AG04449 (cell line): Measurements from ENCODE around the gene RFTN2.
"Not testable (repeated sequence)": the region's sequence is repeated elsewhere in the genome, so short reads cannot be mapped to it uniquely, and the experiment has no call there.

Experiments used
- CTCF ChIA-PET: fragments of 350-600 bp; formaldehyde crosslinking; extraction: SDS; loops from one replicate; lab custom pipeline; 2021; ENCODE audit warnings: antibody characterized with exemption; lab: Yijun Ruan, JAX
- POLR2A ChIA-PET: fragments of 400-600, 350-600 bp; formaldehyde crosslinking; extraction: SDS; loops from one replicate; lab custom pipeline; 2020; ENCODE audit warnings: antibody characterized with exemption, inconsistent platforms; lab: Yijun Ruan, JAX
- DNase-seq: peaks from one replicate; pipeline ENCODE4 v3.0.0-alpha.2; 2010; ENCODE audit warnings: low read depth, low spot score
- H3K4me3 ChIP-seq: 2 replicates; pipeline ENCODE4 v1.5.1; 2011; ENCODE audit warnings: low read depth, mild to moderate bottlenecking, control low read depth, low read length
- CTCF ChIP-seq: IDR thresholded peaks from one replicate; pipeline ENCODE4 v1.5.1; 2011; ENCODE audit warnings: mild to moderate bottlenecking, moderate library complexity, low read length, control low read depth, inconsistent platforms; ENCODE audit not compliant: insufficient read depth; ENCODE audit errors: missing control alignments

Gene RFTN2

DNA sequence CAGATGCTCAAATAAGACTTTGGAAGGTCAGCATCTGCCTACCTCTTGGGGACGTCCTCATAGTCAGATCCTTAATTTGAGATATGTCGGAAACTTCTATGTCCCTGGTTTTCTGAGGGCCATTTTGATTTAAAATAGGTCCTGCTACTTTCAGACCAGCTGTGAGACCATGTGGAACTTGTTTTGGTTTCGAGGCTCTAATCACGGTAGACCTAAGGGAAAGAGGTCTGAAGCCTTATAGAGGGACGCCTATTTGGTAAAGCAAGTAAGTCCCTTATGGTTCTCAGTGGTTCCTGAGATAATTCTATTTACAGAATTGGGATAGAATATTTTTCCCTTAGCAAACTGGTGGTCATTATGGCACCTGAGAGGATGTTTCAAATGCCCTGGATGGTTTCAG, 75.1 kb downstream of the RFTN2 start:
- no peak overlapping the region for H3K4me3 ChIP-seq
- CTCF ChIA-PET, result no interaction called here
- no peak for TF ChIP-seq CTCF
- DNase-seq, result no peak
- POLR2A ChIA-PET, result interaction anchor here (1.0 kb wide), 1 partner anchor 84 kb away, joined by 3 read pairs; the partner anchor contains the start of gene MOB4

GRCh38 chr2:197599285-197599965, 76.0 kb downstream of the RFTN2 start:
- no peak overlapping the region for H3K4me3 ChIP-seq
- POLR2A ChIA-PET, result interaction anchor here (1.0 kb wide), 1 partner anchor 83 kb away, joined by 3 read pairs; the partner anchor contains the start of gene MOB4
- CTCF ChIA-PET, result interaction anchor here (0.5 kb wide), 1 partner anchor 1202 kb away, joined by 3 read pairs; no protein-coding TSS in a partner anchor
- DNase-seq, result no peak
- TF ChIP-seq CTCF, result no peak

GRCh38 chr2:197598450-197598849, 76.9 kb downstream of the RFTN2 start:
- no peak overlapping the region for H3K4me3 ChIP-seq
- ChIA-PET CTCF (no interaction called here), POLR2A (no interaction called here)
- no peak for DNase-seq
- no peak for TF ChIP-seq CTCF

- CTCF ChIA-PET, result interaction anchor here (1.1 kb wide), 1 partner anchor 9 kb away, joined by 3 read pairs; no protein-coding TSS in a partner anchor
- DNase-seq, result no peak
- H3K4me3 ChIP-seq, result no peak overlapping the region
- TF ChIP-seq CTCF, result no peak
- POLR2A ChIA-PET, result no interaction called here
Observed at GRCh38 chr2:197597166-197597565, 78.2 kb downstream of the RFTN2 start.

DNA sequence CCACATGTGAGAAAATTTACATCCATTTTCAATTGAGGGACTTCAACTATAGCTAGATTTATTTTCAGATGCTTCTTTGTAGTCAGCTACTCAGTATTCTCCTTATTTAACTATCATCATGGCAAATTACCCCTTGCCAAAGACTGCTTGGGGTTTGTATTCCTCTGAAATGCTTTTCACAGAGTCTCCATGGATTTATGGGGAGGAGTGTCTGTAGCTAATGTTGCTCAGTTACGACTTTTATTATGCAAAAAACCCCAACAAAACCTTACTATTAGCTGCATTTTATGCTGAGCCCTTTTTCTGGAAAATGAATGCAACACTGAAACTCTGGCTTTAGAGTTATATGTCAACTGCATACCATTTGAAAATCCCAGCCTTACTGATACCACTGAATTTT, 78.6 kb downstream of the RFTN2 start:
- DNase-seq, result no peak
- no peak overlapping the region for H3K4me3 ChIP-seq
- ChIA-PET CTCF (interaction anchor here (1.1 kb wide), 1 partner anchor 9 kb away, joined by 3 read pairs; no protein-coding TSS in a partner anchor), POLR2A (no interaction called here)
- no peak for TF ChIP-seq CTCF

DNA sequence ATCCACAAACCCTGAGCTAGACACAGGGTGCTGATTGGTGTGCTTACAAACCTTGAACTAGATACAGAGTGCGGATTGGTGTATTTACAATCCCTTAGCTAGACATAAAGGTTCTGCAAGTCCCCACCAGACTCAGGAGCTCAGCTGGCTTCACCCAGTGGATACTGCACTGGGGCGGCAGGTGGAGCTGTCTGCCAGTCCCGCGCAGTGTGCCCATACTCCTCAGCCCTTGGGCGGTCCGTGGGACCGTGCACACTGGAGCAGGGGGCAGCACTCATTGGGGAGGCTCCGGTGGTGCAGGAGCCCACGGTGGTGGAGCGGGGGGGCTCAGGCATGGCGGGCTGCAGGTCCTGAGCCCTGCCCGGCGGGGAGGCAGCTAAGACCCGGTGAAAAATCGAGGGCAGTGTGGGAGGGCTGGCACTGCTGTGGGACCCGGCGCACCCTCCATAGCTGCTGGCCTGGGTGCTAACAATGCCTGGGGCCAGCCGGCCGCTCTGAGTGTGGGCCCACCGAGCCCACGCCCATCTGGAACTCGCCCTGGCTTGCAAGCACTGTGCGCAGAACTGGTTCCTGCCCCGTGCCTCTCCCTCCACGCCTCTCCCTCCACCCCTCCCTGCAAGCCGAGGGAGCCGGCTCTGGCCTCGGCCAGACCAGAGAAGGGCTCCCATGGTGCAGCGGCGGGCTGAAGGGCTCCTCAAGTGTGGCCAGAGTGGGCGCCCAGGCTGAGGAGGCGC, 83.9 kb downstream of the RFTN2 start:
- no peak for TF ChIP-seq CTCF
- ChIA-PET CTCF (no interaction called here), POLR2A (no interaction called here)
- DNase-seq, result no peak
- no peak overlapping the region for H3K4me3 ChIP-seq

DNA sequence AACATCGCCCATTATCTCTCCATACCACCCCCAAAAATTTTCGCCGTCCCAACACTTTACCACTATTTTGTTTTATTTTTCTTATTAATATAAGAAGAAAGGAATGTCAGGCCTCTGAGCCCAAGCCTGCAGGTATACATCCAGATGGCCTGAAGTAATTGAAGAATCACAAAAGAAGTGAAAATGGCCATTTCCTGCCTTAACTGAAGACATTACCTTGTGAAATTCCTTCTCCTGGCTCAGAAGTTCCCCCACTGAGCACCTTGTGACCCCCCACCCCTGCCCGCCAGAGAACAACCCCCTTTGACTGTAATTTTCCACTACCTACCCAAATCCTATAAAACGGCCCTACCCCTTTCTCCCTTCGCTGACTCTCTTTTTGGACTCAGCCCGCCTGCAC, 88.1 kb downstream of the RFTN2 start:
- CTCF ChIA-PET, POLR2A ChIA-PET, DNase-seq, H3K4me3 ChIP-seq: not testable (repeated sequence)

GRCh38 chr2:197580166-197580565, 95.2 kb downstream of the RFTN2 start:
- H3K4me3 ChIP-seq, POLR2A ChIA-PET, DNase-seq, CTCF ChIA-PET: not testable (repeated sequence)

DNA sequence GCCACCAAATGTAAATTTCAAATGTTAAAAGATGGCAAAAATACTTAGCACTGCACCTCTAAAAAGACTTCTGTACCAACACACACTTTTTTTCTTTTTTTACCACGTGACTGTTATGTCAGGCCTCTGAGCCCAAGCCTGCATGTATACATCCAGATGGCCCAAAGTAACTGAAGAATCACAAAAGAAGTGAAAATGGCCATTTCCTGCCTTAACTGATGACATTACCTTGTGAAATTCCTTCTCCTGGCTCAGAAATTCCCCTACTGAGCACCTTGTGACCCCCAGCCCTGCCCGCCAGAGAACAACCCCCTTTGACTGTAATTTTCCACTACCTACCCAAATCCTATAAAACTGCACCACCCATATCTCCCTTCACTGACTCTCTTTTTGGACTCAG, 97.1 kb downstream of the RFTN2 start:
- POLR2A ChIA-PET, H3K4me3 ChIP-seq, CTCF ChIA-PET, DNase-seq: not testable (repeated sequence)
